ENCODE data around the gene TAF1B. TPM values are rescaled to one million over a fixed set of nuclear protein-coding genes. Genes with fewer than 3 reads are reported as not detected.
A peak's percentile ranks its signal among the peaks of the same experiment; 100 is the strongest.

TAF1B gene
- total RNA-seq, 1 donor from 2014 or later, result 19.5 TPM

DNA sequence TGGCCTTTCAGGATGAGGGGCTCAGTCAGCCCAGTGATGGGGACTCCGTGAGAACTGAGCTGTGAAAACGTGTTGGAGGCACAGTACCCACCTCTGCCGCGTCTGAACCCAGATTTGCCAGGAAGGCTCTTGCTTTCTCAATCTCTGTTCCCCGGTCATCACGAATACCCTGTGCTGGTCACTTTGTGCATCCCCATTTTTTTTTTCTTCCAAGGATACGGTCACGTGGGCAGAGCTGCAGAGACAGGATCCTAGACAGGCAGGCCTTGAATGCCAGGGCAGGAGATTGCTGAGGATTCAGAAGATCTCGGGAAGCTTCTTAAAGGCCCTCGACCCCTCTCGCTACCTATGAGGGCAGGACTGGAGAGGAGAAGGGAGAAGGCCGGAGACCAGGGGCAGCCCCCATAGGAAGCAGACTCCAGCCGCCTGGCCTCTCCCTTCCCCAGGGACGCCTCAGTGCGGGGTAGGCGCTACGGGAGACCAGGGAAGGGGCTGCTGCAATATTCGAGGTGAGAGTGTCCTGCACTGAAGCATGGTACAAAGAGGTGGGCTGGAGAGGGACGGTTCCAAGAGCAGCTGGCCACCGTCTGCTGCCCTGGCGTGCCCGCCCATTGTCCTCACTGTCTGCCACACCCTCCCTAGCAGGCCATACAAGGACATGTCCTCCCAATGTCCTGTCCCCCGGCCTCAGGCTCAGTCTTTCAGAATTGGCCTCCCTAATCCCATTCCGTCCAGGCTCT is 29.0 kb upstream of the TAF1B start:
- Histone ChIP-seq H3K36me3 (no peaks in the 10 kb centered on the region), H3K27me3 (no peaks in the 10 kb centered on the region), H3K27ac (no peak overlapping the region), H3K9me3 (no peaks in the 10 kb centered on the region), H3K4me3 (no peak overlapping the region), H3K4me1 (peaks cover 11% of the 10 kb centered on the region)
- TF ChIP-seq, protein P1, sequence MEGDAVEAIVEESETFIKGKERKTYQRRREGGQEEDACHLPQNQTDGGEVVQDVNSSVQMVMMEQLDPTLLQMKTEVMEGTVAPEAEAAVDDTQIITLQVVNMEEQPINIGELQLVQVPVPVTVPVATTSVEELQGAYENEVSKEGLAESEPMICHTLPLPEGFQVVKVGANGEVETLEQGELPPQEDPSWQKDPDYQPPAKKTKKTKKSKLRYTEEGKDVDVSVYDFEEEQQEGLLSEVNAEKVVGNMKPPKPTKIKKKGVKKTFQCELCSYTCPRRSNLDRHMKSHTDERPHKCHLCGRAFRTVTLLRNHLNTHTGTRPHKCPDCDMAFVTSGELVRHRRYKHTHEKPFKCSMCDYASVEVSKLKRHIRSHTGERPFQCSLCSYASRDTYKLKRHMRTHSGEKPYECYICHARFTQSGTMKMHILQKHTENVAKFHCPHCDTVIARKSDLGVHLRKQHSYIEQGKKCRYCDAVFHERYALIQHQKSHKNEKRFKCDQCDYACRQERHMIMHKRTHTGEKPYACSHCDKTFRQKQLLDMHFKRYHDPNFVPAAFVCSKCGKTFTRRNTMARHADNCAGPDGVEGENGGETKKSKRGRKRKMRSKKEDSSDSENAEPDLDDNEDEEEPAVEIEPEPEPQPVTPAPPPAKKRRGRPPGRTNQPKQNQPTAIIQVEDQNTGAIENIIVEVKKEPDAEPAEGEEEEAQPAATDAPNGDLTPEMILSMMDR (IDR thresholded peaks at IDR 0.05), result no peak
- DNase-seq, result no peak
- ATAC-seq, result peak; percentile 2
- intact Hi-C loops (cut with DNase I), result loop anchor here (5.0 kb wide), 1 partner anchor 233 kb away; no protein-coding TSS in a partner anchor

GRCh38 chr2:9815076-9815475 is 28.2 kb upstream of the TAF1B start:
- H3K9me3 ChIP-seq, result no peaks in the 10 kb centered on the region
- no peaks in the 10 kb centered on the region for H3K27me3 ChIP-seq
- no peaks in the 10 kb centered on the region for H3K36me3 ChIP-seq
- ATAC-seq (no peak), DNase-seq (no peak)
- no peak overlapping the region for H3K4me3 ChIP-seq
- intact Hi-C loops (cut with DNase I), result no loop called here
- H3K27ac ChIP-seq, result no peak overlapping the region
- H3K4me1 ChIP-seq, result peaks cover 11% of the 10 kb centered on the region
- TF ChIP-seq, protein P1 (IDR thresholded peaks at IDR 0.05), result no peak

- no peak for ATAC-seq
- TF ChIP-seq, protein P1 (IDR thresholded peaks at IDR 0.05), result no peak
- DNase-seq, result no peak
- Histone ChIP-seq H3K27ac (no peak overlapping the region), H3K4me3 (no peak overlapping the region), H3K4me1 (peaks cover 11% of the 10 kb centered on the region), H3K27me3 (no peaks in the 10 kb centered on the region), H3K36me3 (no peaks in the 10 kb centered on the region), H3K9me3 (no peaks in the 10 kb centered on the region)
- intact Hi-C loops (cut with DNase I), result no loop called here
Measured at GRCh38 chr2:9815844-9816279, 27.4 kb upstream of the TAF1B start.

GRCh38 chr2:9818097-9818496 is 25.2 kb upstream of the TAF1B start:
- intact Hi-C loops (cut with DNase I), result no loop called here
- Histone ChIP-seq H3K27me3 (no peaks in the 10 kb centered on the region), H3K4me3 (no peak overlapping the region), H3K9me3 (no peaks in the 10 kb centered on the region), H3K27ac (no peak overlapping the region), H3K4me1 (peaks cover 11% of the 10 kb centered on the region), H3K36me3 (no peaks in the 10 kb centered on the region)
- DNase-seq (no peak), ATAC-seq (no peak)
- TF ChIP-seq, protein P1 (IDR thresholded peaks at IDR 0.05), result no peak

DNA sequence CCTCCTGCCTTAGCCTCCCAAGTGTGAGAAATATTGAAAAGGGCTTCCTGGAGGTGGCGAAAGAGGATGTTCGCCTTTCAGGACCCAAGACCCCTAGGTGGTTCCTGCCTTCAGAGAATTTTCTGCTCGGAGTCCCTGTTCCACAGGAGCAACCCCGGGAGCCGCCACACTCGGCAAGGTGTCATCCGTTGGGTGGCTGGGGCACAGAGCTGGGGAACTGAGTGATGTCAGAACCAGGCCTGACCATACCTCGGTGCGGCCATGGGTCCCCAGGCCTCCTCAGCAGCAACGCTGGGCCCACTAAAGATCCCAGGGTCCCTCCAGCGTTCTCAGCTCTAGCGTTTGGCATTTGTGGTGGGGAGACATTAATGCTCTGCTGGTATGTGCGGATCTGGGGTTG is 23.7 kb upstream of the TAF1B start:
- no peak overlapping the region for H3K27ac ChIP-seq
- H3K4me3 ChIP-seq, result no peak overlapping the region
- H3K27me3 ChIP-seq, result no peaks in the 10 kb centered on the region
- no peak for ATAC-seq
- H3K9me3 ChIP-seq, result no peaks in the 10 kb centered on the region
- TF ChIP-seq, protein P1 (IDR thresholded peaks at IDR 0.05), result no peak
- DNase-seq, result no peak
- intact Hi-C loops (cut with DNase I), result no loop called here
- no peaks in the 10 kb centered on the region for H3K4me1 ChIP-seq
- H3K36me3 ChIP-seq, result no peaks in the 10 kb centered on the region
